Gastroesophageal sphincter (tissue), 3 donors: Measurements from ENCODE around the gene DPPA5.

ENCODE experiments used
- CTCF ChIP-seq, 4 experiments: fragments of 200-600 bp in 2 of 4; fragments of 450-650 bp in 2 of 4; sonication (generic) in 1 of 4; IDR thresholded peaks; one replicate each; pipeline ENCODE4 v1.5.1; 2017 to 2019; ENCODE audit warnings: antibody characterized with exemption in 4 of 4, mild to moderate bottlenecking in 2 of 4, moderate library complexity in 2 of 4
- POLR2AphosphoS5 ChIP-seq: sonication (generic); formaldehyde crosslinking; IDR thresholded peaks from one replicate; pipeline ENCODE4 v1.6.1; 2017; ENCODE audit warnings: antibody characterized with exemption

- TF ChIP-seq CTCF (IDR thresholded peaks at IDR 0.05) (no peak), POLR2AphosphoS5 (no peak)
Measured at GRCh38 chr6:73340048-73340447, 14.0 kb downstream of the DPPA5 start.
